Measurements from ENCODE around the gene LYST.

LYST gene

DNA sequence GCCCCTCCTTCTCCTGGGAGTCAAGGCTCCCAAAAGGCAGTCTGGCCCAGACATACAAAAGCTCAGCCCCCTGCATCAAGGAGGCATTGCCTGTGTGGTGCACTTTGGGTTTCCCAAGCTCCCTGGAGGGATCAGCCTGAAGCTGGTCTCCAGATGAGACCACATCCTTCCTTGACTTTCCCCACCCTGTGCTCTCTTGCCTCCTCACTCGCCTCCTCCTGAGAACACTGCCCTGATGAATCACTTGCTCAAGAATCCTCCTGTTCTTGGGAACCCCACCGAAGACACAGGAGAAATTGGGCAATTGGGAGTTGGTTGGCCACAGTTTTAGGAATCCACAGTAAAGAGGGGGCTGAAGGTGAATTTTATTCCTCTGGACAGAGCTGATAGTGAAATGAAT lies 34.8 kb upstream of the LYST start:
- H3K27me3 Mint-ChIP-seq (ENCODE audit: low read depth, poor library complexity): peaks cover 15% of the 10 kb centered on the region
- DNase-seq: no peak
- no peak overlapping the region for H3K4me3 Mint-ChIP-seq
- H3K4me1 Mint-ChIP-seq: peaks cover 15% of the 10 kb centered on the region
- H3K9me3 Mint-ChIP-seq: no peaks in the 10 kb centered on the region
- TF ChIP-seq, protein P1, sequence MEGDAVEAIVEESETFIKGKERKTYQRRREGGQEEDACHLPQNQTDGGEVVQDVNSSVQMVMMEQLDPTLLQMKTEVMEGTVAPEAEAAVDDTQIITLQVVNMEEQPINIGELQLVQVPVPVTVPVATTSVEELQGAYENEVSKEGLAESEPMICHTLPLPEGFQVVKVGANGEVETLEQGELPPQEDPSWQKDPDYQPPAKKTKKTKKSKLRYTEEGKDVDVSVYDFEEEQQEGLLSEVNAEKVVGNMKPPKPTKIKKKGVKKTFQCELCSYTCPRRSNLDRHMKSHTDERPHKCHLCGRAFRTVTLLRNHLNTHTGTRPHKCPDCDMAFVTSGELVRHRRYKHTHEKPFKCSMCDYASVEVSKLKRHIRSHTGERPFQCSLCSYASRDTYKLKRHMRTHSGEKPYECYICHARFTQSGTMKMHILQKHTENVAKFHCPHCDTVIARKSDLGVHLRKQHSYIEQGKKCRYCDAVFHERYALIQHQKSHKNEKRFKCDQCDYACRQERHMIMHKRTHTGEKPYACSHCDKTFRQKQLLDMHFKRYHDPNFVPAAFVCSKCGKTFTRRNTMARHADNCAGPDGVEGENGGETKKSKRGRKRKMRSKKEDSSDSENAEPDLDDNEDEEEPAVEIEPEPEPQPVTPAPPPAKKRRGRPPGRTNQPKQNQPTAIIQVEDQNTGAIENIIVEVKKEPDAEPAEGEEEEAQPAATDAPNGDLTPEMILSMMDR (IDR thresholded peaks at IDR 0.05): no peak
- H3K27ac Mint-ChIP-seq: no peak overlapping the region
- no peaks in the 10 kb centered on the region for H3K36me3 Mint-ChIP-seq (ENCODE audit: low read depth)

DNA sequence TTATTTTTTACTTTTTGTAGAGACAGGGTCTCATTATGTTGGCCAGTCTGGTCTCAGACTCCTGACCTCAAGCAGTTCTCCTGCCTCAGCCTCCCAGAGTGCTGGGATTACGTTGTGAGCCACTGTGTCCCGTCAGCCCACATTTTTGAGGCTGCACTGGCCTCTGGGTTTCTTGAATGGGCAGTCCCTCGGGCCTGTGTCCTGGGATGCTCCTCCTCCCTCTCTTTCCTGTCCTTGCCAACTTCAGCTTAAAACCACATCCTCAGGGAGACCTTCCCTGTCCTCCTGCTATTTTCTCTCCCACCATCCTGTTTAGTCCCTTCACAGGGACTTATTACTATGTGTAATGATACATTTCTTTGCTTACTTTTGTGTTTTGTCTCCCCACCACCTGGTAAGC lies 31.4 kb upstream of the LYST start:
- Mint-ChIP-seq H3K4me3 (no peak overlapping the region), H3K36me3 (ENCODE audit: low read depth) (no peaks in the 10 kb centered on the region), H3K9me3 (no peaks in the 10 kb centered on the region), H3K27me3 (ENCODE audit: low read depth, poor library complexity) (peaks cover 8% of the 10 kb centered on the region), H3K27ac (no peak overlapping the region), H3K4me1 (peaks cover 15% of the 10 kb centered on the region)
- TF ChIP-seq, protein P1 (IDR thresholded peaks at IDR 0.05): no peak
- DNase-seq: no peak

DNA sequence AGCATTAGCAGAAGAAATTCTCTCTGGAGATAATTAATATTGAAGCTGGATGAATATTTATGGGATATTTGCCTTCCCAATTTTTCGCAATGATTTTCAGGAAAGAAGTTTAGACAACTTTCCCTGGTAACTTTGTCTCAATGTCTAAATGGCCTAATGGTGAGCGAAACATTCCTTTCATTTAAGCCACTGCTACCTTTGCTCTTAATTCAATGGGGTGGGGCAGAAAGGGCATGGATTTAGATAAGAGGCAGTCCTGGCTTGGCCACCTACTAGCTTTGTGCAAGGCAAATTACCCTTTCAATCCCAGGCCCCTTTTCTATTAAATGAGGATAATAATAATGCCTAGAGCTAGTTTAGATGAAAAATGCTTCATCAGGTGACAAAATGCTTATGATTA lies 27.1 kb upstream of the LYST start:
- TF ChIP-seq, protein P1 (IDR thresholded peaks at IDR 0.05): no peak
- DNase-seq: no peak
- Mint-ChIP-seq H3K36me3 (ENCODE audit: low read depth) (no peaks in the 10 kb centered on the region), H3K9me3 (no peaks in the 10 kb centered on the region), H3K4me1 (peaks cover 18% of the 10 kb centered on the region), H3K27me3 (ENCODE audit: low read depth, poor library complexity) (peaks cover 5% of the 10 kb centered on the region), H3K4me3 (no peak overlapping the region), H3K27ac (no peak overlapping the region)

DNA sequence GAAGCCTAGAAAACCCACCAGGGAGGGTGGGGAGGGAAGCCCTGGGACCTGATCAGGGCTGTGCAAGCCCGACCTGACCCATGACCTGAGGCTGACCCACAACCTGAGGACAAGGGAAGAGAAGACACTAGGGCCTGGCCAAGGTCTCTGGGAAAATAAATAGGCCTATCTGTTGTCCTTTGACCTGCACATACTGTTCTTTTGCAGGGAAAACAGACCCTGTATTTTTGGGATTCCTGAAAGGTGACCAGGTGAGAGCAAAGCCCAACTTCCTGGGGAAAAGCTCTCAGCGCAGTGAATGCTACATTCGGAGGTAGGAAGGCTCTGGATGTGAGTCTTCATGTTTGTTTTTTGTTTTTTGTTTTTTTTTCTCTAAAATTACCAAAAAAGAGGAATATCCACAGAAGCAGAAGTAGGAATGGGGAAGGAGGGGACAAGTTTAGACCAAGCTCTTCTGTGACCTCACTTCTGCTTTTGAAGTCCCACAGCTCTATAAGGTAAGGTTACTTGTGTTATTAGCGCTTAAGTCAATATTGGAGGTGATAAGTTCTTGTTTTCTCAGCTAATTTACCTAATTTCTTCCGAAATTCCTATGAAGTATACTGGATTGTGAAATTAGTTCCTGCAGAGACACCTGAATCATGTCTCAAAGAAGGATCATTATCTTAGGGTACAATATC lies 26.2 kb upstream of the LYST start:
- DNase-seq: no peak
- Mint-ChIP-seq H3K27ac (peak overlapping the region; percentile 22), H3K4me3 (no peak overlapping the region)

GRCh38 chr1:235892202-235892601 lies 25.5 kb upstream of the LYST start:
- peaks cover 3% of the 10 kb centered on the region for H3K9me3 Mint-ChIP-seq
- H3K36me3 Mint-ChIP-seq (ENCODE audit: low read depth): no peaks in the 10 kb centered on the region
- peaks cover 2% of the 10 kb centered on the region for H3K27me3 Mint-ChIP-seq (ENCODE audit: low read depth, poor library complexity)
- TF ChIP-seq, protein P1 (IDR thresholded peaks at IDR 0.05): no peak
- DNase-seq: no peak
- H3K4me1 Mint-ChIP-seq: peaks cover 15% of the 10 kb centered on the region
- no peak overlapping the region for H3K4me3 Mint-ChIP-seq
- no peak overlapping the region for H3K27ac Mint-ChIP-seq

More for the DNA sequence above, 26.2 kb upstream of the LYST start:
- H3K36me3 Mint-ChIP-seq (ENCODE audit: low read depth): no peaks in the 10 kb centered on the region
- peaks cover 18% of the 10 kb centered on the region for H3K4me1 Mint-ChIP-seq
- peaks cover 3% of the 10 kb centered on the region for H3K9me3 Mint-ChIP-seq
- peaks cover 5% of the 10 kb centered on the region for H3K27me3 Mint-ChIP-seq (ENCODE audit: low read depth, poor library complexity)
- TF ChIP-seq, protein P1 (IDR thresholded peaks at IDR 0.05): no peak

DNA sequence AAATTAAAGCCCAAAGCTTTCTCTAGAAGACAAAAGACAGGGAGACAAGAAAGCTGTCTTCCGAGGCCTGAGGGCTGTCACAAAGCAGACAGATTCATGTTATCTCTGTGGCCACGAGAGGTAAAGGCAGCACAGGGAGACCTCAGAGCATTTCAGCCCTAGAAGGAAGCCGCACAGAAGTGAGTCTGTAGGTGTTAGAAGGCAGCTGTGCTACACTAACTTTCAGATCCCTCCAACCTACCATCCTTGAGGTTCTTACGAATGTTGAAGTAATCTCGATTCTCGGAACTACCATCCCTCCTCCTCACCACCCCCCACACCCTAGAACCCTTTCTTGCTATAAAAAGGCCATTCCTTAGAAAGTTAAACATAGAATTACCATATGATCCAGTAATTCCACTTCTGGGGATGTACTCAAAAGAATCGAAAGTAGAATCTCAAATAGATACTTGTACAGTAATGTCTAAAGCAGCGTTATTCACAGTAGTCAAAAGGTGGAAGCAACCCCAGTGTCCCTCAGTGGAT lies 21.5 kb upstream of the LYST start:
- Mint-ChIP-seq H3K27ac (peak overlapping the region; percentile 39), H3K4me3 (no peak overlapping the region), H3K36me3 (ENCODE audit: low read depth) (no peaks in the 10 kb centered on the region), H3K9me3 (peaks cover 3% of the 10 kb centered on the region), H3K4me1 (peaks cover 11% of the 10 kb centered on the region), H3K27me3 (ENCODE audit: low read depth, poor library complexity) (peaks cover 4% of the 10 kb centered on the region)
- no peak for DNase-seq
- TF ChIP-seq, protein P1 (IDR thresholded peaks at IDR 0.05): no peak
